LNCaP clone FGC (cell line): ENCODE data around the gene TENT4A.

Experiments used
- DNase-seq: peaks from one replicate; pipeline ENCODE4 v3.0.0-alpha.2; 2011; ENCODE audit warnings: low read depth
- H3K4me3 ChIP-seq: 2 replicates; pipeline ENCODE4 v1.5.1; 2011; ENCODE audit warnings: mild to moderate bottlenecking, low read depth, low read length, control low read depth
- TF ChIP-seq, protein P1 (sequence below): IDR thresholded peaks from 2 replicates; pipeline ENCODE4 v1.5.1; 2012; ENCODE audit warnings: mild to moderate bottlenecking; ENCODE audit not compliant: control insufficient read depth, insufficient read depth; ENCODE audit errors: extremely low read depth

The TENT4A gene

GRCh38 chr5:6726006-6726405, 12.8 kb downstream of the TENT4A start:
- H3K4me3 ChIP-seq, result no peak overlapping the region
- DNase-seq, result no peak
- TF ChIP-seq, protein P1, sequence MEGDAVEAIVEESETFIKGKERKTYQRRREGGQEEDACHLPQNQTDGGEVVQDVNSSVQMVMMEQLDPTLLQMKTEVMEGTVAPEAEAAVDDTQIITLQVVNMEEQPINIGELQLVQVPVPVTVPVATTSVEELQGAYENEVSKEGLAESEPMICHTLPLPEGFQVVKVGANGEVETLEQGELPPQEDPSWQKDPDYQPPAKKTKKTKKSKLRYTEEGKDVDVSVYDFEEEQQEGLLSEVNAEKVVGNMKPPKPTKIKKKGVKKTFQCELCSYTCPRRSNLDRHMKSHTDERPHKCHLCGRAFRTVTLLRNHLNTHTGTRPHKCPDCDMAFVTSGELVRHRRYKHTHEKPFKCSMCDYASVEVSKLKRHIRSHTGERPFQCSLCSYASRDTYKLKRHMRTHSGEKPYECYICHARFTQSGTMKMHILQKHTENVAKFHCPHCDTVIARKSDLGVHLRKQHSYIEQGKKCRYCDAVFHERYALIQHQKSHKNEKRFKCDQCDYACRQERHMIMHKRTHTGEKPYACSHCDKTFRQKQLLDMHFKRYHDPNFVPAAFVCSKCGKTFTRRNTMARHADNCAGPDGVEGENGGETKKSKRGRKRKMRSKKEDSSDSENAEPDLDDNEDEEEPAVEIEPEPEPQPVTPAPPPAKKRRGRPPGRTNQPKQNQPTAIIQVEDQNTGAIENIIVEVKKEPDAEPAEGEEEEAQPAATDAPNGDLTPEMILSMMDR, result no peak

DNA sequence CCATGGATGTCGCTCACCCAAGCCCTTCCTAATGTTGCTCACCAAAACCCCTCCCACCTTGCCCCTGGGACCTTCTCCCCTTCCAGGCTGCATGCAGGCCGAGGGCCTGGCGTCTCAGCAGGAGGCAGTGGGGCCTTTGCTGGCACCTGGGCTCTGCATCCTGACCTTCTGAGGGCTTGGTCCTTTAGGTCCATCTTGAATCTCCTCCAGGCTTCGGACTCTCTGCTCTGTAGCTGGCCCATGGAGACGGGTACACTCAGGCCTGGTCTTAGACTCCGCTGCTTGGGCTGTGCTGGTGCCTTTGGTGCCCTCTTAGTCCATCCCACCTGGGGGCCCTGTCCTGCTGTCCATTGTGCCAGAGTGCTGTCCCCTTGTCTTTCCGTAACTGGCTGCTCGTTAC, 14.0 kb downstream of the TENT4A start:
- H3K4me3 ChIP-seq, result no peak overlapping the region
- DNase-seq, result no peak
- TF ChIP-seq, protein P1, result no peak

- no peak for DNase-seq
- TF ChIP-seq, protein P1, result no peak
- H3K4me3 ChIP-seq, result no peak overlapping the region
Measured at GRCh38 chr5:6728011-6728794, 15.0 kb downstream of the TENT4A start.

DNA sequence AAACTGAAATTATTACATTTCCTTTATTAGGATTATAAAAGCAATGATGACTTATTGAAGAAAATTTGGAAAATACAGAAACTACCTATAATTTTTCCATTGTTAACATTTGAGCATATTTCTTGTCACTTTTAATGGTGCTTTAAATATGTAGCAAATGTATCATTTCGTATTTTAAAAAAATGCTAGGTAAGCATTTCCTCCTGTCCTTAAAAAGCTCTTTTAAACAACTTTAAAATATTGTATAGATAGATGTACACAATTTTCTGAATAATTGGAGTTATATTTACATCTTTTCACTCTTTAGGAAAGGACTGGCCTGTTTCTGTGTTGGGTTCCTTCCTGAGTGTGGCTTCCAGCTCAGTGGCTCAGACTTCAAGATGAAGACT, 15.6 kb downstream of the TENT4A start:
- no peak overlapping the region for H3K4me3 ChIP-seq
- DNase-seq, result no peak
- TF ChIP-seq, protein P1, result no peak

GRCh38 chr5:6729386-6730310, 16.4 kb downstream of the TENT4A start:
- no peak for DNase-seq
- TF ChIP-seq, protein P1, result no peak
- no peak overlapping the region for H3K4me3 ChIP-seq

- TF ChIP-seq, protein P1, result no peak
- H3K4me3 ChIP-seq, result no peak overlapping the region
- no peak for DNase-seq
Measured at GRCh38 chr5:6730407-6730806, 17.2 kb downstream of the TENT4A start.
